HEK293T (cell line): ENCODE data around the gene SDHA.

ENCODE experiments used
- CTCF ChIA-PET: fragments of 350-600 bp; formaldehyde crosslinking; extraction: SDS; loops from one replicate; lab custom pipeline; 2021; ENCODE audit warnings: antibody characterized with exemption, inconsistent platforms; lab: Yijun Ruan, JAX
- POLR2A ChIA-PET: fragments of 350-600 bp; formaldehyde crosslinking; extraction: SDS; loops from one replicate; lab custom pipeline; 2020; ENCODE audit warnings: antibody characterized with exemption, inconsistent platforms; lab: Yijun Ruan, JAX
- DNase-seq: peaks from one replicate; pipeline ENCODE4 v3.0.0; 2012; ENCODE audit warnings: mixed read lengths; ENCODE audit errors: extremely low spot score
- ARNT ChIP-seq: fragments of 450-650 bp; IDR thresholded peaks from 2 replicates; pipeline ENCODE4 v1.6.1; 2017; ENCODE audit warnings: mild to moderate bottlenecking
- BHLHE40 ChIP-seq: fragments of 450-650 bp; IDR thresholded peaks from 2 replicates; pipeline ENCODE4 v1.6.1; 2016; ENCODE audit warnings: mild to moderate bottlenecking, moderate library complexity, borderline replicate concordance
- CTBP1 ChIP-seq: fragments of 450-650 bp; IDR thresholded peaks from 2 replicates; pipeline ENCODE4 v1.6.1; 2016; ENCODE audit warnings: borderline replicate concordance
- ELF4 ChIP-seq: fragments of 450-650 bp; IDR thresholded peaks from 2 replicates; pipeline ENCODE4 v1.6.1; 2017; ENCODE audit warnings: antibody characterized with exemption
- FOXA1 ChIP-seq: fragments of 450-650 bp; IDR thresholded peaks from 2 replicates; pipeline ENCODE4 v1.6.1; 2016; ENCODE audit warnings: mild to moderate bottlenecking
- FOXK2 ChIP-seq: fragments of 450-650 bp; IDR thresholded peaks from 2 replicates; pipeline ENCODE4 v1.6.1; 2016; ENCODE audit warnings: mild to moderate bottlenecking
- FOXM1 ChIP-seq: fragments of 450-650 bp; IDR thresholded peaks from 2 replicates; pipeline ENCODE4 v1.6.1; 2017; ENCODE audit warnings: mild to moderate bottlenecking, borderline replicate concordance
- HDGF ChIP-seq: fragments of 450-650 bp; IDR thresholded peaks from 2 replicates; pipeline ENCODE4 v1.6.1; 2017; ENCODE audit warnings: antibody characterized with exemption, borderline replicate concordance
- L3MBTL2 ChIP-seq: fragments of 450-650 bp; conservative IDR thresholded peaks from 2 replicates; pipeline ENCODE4 v1.6.1; 2016; ENCODE audit warnings: mild to moderate bottlenecking
- LEF1 ChIP-seq: fragments of 450-650 bp; IDR thresholded peaks from 2 replicates; pipeline ENCODE4 v1.6.1; 2017; ENCODE audit warnings: mild to moderate bottlenecking, borderline replicate concordance
- NFRKB ChIP-seq: fragments of 450-650 bp; IDR thresholded peaks from 2 replicates; pipeline ENCODE4 v1.6.1; 2016; ENCODE audit warnings: mild to moderate bottlenecking, moderate library complexity
- SP1 ChIP-seq: fragments of 450-650 bp; IDR thresholded peaks from 2 replicates; pipeline ENCODE4 v1.6.1; 2017
- SUZ12 ChIP-seq: fragments of 450-650 bp; IDR thresholded peaks from 2 replicates; pipeline ENCODE4 v1.6.1; 2016; ENCODE audit warnings: mild to moderate bottlenecking
- TARDBP ChIP-seq: fragments of 450-650 bp; IDR thresholded peaks from 2 replicates; pipeline ENCODE4 v1.6.1; 2016
- ZNF384 ChIP-seq: fragments of 450-650 bp; IDR thresholded peaks from 2 replicates; pipeline ENCODE4 v1.6.1; 2016
- TF ChIP-seq, protein P1 (sequence below): fragments of 450-650 bp; IDR thresholded peaks from 2 replicates; pipeline ENCODE4 v1.6.1; 2016

SDHA gene

GRCh38 chr5:305459-305858 lies 87.3 kb downstream of the SDHA start:
- ChIA-PET POLR2A (no interaction called here), CTCF (interaction anchor here (0.6 kb wide), 1 partner anchor 9 kb away, joined by 4 read pairs; no protein-coding TSS in a partner anchor)
- TF ChIP-seq HDGF (no peak), ARNT (no peak), FOXK2 (no peak), TARDBP (no peak), NFRKB (no peak), BHLHE40 (no peak), SUZ12 (no peak), FOXA1 (no peak), L3MBTL2 (no peak), FOXM1 (no peak), ELF4 (no peak), LEF1 (no peak), CTBP1 (no peak), ZNF384 (no peak), SP1 (no peak)
- TF ChIP-seq, protein P1, sequence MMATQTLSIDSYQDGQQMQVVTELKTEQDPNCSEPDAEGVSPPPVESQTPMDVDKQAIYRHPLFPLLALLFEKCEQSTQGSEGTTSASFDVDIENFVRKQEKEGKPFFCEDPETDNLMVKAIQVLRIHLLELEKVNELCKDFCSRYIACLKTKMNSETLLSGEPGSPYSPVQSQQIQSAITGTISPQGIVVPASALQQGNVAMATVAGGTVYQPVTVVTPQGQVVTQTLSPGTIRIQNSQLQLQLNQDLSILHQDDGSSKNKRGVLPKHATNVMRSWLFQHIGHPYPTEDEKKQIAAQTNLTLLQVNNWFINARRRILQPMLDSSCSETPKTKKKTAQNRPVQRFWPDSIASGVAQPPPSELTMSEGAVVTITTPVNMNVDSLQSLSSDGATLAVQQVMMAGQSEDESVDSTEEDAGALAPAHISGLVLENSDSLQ: no peak
- no peak for DNase-seq

- DNase-seq: no peak
- TF ChIP-seq L3MBTL2: no peak
- no peak for TF ChIP-seq FOXM1
- TF ChIP-seq BHLHE40: no peak
- TF ChIP-seq, protein P1: no peak
- TF ChIP-seq LEF1: no peak
- TF ChIP-seq HDGF: no peak
- no peak for TF ChIP-seq SP1
- TF ChIP-seq TARDBP: no peak
- no peak for TF ChIP-seq FOXK2
- no peak for TF ChIP-seq NFRKB
- TF ChIP-seq CTBP1: no peak
- ChIA-PET POLR2A (no interaction called here), CTCF (interaction anchor here (0.6 kb wide), 1 partner anchor 8 kb away, joined by 4 read pairs; no protein-coding TSS in a partner anchor)
Measured at GRCh38 chr5:306011-306805, 88.1 kb downstream of the SDHA start.
